Measurements from ENCODE around the gene TVP23C.

The TVP23C gene

DNA sequence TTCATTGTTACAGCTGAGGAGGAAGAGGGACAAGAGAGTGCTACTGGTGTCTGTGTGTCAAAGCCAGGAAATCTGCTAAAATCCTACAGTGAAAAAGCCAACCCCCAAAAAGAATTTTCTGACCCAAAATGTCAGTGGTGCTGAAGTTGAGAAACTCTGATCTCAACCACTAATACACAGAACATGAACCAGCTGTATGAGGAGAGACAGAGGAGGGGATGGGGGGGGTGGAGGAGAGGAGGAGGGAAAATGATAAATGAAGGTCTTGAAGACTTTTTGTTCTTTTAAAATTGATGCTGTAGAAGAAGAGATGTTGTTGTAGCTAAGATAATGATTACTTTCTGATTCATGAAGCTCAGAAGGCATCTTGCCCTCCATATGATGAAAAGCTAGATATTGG is 68.5 kb downstream of the TVP23C start:
- DNase-seq: no peak

DNA sequence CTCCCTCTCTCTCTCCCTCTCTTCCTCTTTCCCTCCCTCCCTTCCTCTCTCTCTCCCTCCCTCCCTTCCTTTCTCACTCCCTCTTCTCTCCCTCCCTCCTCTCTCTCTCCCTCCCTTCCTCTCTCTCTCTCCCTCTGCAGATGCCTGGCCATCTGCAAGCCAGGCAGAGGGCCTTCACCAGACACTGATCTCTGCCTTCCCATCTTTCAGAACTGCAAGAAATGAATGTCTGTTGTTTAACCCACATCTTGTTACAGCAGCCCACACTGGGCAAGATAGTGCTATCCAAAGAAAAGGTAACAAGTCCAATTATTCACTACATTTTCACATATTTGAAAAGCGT is 69.6 kb downstream of the TVP23C start:
- DNase-seq: no peak

DNA sequence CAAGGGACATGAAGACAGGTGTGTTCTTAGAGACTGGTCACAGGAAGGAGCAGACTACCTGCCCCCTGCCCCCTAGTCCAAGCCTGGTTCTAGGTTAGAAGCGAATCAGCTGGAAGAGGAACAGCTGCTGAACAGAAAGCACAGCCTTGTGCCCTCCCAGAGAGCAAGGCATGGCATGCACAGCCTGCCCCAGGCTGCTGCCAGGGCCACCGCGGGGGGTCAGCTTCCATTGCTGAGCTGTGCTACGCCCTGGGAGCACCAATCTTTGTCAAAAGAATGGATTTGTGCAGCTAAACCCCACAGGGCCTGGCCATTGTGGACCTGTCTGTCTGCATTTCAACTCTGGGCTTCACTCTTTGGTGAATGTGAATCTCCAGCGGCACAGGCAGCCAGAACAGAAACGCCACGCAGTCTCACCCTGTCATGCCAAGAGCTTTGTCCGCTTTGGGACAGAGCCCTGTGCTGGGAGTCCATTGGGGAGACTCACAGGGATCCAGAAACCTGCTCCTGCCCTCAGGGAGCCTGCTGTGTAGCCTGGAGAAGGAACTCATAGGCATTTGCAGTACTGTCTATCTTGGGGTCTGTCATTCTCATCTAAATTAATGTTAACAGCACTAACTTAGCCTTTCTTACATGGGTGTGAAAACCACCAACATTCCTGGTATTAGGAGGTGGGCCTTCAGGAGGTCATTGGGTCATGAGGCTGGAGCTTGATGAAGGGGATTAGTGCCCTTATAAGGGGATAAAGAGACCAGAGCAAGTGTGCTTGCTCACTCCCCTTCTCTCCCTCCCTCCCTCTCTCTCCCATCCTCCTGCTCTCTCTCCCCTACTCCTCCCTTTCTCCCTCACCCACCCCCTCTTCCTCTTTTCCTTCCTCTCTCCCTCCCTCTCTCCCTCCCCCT is 70.2 kb downstream of the TVP23C start:
- no peak for DNase-seq

DNA sequence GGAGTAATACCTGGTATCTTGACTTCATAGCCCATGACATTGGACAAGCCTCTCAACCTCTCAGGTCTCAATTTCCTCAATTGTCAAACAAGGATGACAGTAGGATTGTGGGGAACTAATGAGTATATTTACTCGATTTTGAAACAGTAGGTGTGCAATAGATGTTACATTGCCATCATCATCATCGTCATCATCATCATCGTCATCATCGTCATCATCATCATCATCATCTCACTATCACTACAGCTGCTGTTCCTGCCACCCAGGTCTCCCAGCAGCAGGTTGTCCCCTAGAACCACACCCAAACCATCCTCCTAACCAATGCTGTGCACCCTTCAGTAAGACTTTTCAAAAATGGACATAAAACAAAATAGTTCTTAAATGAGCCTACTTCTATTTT is 71.1 kb downstream of the TVP23C start:
- DNase-seq: no peak

DNA sequence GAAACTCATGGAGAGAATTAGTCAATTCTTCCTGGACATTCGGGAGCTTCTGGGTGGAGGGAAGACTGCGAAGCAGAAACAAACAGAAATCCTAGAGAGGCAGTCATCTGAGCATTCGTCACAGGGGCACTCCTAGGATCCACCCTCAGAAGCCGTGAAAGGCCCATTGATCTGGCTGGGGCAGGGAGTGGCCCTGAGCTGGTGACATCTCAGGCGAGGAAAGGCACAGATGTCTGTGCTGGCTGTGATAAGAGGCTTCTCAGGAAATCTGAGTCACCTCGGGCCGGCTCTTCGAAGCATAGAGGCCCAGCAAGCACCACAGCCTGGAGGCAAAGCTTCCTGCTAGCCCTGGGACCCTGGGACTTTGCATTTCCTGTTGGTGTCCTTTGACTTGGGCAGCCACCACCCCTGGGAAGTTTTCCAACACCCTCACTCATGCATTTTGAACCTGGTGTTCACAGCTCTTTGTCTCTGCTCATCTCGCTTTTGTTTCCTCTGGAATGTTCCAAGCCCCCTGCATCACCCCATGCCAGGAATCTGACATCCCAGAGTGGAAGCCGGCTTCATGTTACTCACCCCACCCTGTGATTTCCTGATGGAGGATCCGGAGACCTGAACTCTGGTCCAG is 72.5 kb downstream of the TVP23C start:
- DNase-seq: no peak

DNA sequence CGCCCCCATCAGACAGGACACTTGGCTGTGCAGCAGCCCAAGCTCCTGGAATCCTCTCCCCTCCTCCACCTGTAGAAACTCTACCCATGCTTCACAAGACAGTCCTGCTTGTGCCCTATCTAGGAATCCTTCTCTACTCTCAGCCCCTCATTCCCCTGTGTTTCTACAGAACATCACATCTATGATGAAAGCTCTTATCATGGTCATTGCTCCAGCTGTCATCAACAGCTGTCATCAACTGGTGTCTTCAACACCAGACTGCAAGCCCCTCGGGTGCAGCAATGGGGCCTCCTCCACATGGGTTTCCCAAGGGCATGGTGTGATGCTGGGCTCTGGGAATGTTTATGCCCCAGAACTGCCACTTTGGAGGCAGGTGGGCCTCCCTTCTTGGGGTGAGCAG is 74.7 kb downstream of the TVP23C start:
- no peak for DNase-seq

DNA sequence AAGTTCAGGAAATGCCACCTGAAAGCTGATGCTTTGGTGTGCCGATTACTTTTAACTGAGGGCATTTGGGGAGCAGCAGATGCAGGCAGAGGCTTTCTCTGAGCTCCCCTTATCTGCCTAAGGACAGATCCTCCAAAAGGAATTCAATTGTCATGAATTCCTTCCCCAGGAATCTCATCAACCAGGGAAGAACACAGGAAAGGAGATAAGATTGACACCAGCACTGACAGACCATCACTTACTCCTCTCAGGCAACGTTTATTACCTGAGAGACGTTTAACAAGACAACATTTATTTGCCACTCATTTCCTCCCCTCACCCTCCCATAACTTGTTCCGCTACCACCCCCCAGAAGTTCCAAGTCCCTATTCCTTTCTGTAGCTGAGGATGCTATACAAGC is 78.2 kb downstream of the TVP23C start:
- DNase-seq: no peak

DNA sequence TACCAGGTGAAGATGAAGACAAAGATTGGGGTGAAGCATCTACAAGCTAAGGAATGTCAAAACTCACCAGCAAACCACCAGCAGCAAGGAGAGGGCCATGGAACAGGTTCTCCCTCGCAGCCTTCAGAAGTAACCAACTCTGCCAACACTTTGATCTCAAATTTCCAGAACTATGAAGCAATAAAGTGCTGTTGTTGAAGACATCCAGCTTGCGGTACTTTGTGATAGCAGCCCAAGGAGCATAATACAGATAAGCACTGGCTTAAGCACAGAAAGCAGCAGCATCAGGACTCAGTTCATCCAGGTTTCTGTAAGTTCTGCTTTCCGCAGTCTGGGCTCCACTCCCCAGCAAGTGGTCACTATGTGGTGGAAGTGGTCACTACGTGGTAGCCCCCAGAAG is 79.9 kb downstream of the TVP23C start:
- DNase-seq: no peak

DNA sequence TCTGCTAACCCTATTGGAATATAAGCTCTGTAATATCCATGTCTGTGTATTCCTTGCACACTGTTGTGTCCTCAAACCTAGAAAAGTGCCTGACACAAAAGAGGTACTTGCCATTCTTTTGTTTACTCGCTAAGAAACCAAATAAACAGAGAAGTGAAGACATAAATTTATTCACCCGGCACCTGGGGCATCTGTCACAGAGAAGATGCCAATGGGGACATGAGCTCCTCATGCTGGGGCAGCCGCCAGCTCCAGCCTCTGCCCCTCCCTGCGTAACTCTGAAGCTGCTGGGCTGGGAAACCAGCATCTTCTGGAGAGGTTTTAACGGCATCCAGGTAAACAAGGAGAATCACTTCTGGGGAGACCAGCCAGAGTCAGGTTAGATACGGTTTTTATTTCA is 80.8 kb downstream of the TVP23C start:
- no peak for DNase-seq

DNA sequence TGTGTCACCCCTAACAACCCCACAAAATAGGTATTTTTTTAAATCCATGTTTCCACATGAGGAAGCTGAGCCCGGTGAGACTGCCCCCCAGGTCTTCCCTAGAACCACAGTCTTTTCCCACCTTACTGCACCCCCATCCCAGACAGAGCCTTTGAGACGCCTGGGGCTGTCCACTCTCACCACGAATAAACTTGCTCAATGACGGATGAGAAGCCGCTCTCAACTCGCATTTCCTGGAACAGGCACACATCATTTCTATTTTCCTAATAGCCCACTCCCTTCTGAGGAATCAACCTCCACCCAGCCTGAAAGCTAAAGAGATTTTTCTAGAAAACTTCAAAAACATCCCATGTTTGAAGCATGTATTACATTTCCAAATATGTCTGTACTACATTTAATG is 81.8 kb downstream of the TVP23C start:
- no peak for DNase-seq

DNA sequence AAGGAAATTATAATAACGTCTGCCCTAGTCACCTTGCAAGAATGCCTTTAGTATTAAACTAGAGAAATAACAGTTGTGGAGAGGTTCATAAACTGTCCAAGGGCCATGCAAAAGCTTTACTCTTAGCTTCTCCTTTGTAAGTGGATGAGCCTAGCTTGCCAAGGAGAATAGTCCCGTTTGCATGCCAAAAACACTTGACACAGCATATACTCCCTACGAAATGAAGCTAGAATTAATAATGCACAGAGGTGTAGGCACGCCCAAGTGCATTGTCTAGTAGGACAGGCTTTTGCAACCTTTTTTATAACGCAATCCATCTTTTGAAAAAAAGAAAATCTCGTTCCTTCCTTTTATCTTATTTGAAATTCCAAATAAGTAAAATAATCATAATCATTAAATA is 83.1 kb downstream of the TVP23C start:
- no peak for DNase-seq

DNA sequence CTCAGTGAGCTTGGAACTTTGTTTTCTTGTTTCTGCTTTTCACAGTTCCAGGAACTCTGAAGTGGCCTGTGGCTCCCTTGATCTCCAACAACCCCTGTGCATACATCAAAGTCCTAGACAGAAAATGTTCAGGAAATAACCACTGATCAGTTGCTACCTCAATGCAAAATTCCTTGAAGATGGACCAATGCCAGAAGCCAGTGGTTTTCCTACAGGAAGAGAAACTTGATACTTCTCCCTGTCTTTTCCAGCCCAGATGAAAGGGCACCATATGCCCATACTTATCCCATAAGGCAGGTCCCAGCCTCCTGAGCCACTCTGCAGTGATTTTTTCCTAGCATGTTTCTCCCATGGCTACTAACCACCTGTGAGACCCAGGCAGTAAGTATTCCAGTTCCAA is 83.6 kb downstream of the TVP23C start:
- no peak for DNase-seq

DNA sequence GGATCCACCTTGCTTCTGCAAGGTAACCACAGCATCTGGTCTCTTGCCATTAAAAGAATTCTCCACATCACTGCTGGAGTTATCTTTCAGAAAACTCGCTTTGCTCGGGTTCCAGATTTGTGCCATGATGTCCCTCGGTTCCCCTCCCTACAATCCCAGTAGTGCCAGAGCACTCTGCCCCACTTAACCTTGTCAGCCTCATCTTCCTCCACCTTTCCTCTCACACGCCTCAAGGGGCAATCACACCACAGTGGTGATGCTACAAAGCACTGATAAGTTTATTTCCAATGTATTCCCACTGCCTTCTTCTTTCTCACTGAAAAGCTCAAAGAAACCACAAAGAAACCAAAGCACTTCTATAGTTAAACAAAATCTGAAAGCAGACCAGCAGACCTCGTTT is 84.4 kb downstream of the TVP23C start:
- DNase-seq: no peak

DNA sequence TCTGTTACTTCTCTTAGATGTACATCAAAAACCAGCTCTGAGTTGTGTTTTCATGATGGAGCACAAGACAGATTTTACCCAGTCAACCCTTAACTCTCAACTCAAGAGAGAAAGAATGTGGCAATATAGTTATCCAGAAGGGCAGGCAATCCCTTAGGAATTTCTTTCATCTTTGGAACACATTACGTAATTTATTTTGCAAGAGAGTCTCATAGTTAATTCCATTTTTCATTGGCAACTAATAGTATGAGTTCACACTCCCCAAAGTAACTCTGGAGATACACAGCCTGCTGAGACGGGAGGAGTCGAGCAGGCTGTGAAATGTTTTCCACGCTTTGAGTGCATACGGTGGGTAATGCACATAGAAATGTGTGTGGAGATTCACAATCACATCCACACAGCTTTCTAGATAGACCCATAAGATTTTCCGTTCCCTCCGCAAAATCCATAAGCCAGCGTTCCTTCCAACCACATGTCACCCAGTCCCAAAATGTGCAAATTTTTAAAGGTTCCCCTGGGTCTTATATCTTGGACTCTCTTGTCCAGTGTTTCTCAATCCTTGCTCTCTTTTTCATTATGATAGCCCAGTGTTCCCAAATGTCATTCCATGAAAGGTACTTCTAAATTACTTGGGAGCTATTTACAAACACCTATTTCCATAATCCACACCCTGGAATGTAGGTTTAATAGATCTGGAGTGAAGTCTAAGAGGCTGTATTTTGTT is 87.5 kb downstream of the TVP23C start:
- no peak for DNase-seq

DNA sequence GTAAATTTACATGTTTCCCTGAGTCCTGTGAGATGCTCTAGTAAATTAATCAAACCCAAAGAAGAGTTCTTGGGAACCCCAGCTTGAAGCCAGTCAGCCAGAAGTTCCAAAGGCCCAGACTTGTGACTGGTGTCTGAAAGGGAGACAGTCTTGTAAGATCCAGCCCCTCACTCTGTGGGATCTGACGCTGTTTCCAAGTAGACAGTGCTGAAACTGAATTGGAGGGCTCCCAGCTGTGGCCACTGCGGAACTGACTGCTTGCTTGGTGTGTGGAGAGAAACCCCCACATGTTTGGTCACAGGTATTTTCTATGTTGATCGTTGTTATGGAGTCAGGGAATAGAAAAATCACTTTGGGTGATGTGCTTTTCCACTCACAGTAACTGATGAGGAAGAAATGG is 90.4 kb downstream of the TVP23C start:
- DNase-seq: no peak

DNA sequence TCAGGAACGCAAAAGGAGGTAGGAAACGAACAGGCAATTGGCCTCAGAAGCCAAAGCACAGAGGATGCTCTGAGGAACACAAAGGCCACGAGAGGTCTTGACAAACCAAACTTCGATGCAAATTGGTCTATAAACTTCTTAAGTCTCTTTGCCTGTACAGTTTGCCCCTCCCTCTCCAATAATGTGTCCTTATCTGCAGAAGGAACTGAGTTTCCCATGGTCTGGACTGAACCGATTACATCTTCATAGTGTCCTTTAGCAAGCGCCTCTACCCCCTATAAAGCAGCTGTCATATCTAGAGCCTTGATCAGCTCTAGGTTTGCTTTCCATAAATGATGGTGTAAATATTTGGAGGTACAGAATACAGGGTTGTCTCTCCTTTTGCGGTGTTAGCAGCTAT is 92.7 kb downstream of the TVP23C start:
- DNase-seq: no peak

DNA sequence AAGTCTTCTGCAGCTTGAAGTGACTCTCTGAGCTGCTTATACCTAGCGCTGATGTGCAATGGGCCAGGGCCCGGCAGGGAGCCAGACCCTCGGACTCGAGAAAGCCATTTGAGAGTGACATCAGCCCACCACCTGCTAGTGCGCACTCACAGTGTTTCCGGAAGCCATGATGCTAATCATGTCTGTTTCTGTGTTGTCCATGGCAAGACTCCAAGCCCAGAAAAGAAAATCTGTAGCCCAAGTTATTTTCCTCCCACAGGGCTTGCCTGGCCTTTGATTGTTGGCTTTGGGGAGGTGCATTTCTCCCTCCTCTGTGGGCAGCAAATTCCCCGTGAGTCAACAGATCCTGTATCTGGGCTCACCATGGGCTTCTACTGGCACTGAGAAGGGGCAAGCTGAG is 94.0 kb downstream of the TVP23C start:
- no peak for DNase-seq

DNA sequence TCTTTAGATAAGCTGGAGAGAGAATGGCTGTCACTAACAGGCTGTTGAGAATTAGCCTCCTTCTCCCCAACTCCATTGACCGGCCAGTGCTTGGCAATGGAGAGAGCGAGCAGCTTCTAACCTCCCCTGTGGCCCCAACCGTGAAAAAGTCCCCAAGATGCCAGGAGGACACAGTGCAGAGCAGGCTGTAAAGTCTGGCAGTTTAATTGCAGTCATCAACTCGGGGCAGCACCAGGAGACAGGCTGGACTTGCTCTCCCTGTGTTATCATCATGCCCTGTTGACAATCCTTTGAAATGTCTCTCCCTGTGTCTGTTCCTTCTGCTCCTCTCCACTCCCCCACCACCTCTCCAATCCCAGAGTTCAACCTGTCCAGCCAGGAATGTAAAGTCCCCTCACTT is 95.2 kb downstream of the TVP23C start:
- DNase-seq: no peak

DNA sequence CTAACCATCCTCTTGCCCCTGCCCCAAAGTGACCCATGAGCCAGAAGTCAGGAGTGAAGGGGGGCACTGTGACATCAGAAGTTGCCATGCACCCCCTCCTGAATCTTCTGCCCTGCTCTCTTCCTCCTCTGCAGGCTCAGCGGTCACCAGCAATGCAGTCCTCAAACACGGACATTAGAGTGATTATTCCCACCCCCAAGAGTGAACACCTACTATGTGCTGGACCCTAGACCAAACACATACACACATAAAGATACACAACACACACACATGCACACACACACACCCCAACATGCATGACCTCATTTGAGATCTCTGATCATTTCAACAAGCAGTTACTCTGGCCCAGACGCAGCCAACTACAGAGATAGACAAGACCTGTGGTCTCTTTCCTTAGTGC is 95.7 kb downstream of the TVP23C start, which contains the start of gene CDRT4:
Gene CDRT4, minus strand, starts transcription at position 30 of the 400 bp plus-strand sequence. CDS start 27,383 bp downstream, outside the sequence.
- no peak for DNase-seq

DNA sequence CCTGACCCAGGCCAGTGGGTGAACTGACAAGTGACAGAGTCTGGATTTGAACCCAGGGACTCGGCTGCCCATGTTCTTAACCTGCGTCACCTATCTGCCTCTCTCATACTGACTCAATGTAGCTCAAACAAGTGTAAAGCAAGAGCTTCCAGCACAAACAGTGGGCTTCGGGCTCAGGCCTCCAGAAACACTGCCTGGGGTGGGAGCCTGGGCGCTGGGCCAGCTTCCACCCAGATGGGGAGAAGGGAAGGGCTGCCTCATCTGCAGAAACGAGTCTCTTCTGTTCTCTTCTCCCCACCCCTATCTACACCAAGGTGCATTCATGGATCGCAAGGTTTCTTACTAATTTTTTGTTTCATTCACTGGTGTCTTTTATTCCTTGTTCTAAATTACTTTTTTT is 97.2 kb downstream of the TVP23C start:
- no peak for DNase-seq

DNA sequence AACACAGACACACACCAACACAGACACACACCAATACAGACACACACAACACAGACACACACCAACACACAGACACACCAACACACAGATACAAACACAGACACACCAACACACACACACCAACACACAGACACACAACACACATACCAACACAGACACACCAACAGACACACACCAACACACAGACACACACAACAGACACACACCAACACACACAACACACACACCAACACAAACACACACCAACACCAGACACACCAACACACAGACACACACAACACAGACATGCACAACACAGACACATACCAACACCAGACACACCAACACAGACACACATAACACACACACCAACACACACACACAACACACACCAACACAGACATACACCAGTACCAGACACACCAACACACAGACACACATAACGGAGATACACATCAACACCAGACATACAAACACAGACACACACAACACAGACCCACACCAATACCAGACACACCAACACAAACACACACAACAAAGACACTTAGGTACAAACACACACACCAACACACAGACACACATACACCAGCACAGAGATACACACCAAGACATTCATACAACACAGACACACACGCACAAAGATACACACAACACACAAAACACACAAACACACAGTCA is 98.1 kb downstream of the TVP23C start:
- DNase-seq: no peak

DNA sequence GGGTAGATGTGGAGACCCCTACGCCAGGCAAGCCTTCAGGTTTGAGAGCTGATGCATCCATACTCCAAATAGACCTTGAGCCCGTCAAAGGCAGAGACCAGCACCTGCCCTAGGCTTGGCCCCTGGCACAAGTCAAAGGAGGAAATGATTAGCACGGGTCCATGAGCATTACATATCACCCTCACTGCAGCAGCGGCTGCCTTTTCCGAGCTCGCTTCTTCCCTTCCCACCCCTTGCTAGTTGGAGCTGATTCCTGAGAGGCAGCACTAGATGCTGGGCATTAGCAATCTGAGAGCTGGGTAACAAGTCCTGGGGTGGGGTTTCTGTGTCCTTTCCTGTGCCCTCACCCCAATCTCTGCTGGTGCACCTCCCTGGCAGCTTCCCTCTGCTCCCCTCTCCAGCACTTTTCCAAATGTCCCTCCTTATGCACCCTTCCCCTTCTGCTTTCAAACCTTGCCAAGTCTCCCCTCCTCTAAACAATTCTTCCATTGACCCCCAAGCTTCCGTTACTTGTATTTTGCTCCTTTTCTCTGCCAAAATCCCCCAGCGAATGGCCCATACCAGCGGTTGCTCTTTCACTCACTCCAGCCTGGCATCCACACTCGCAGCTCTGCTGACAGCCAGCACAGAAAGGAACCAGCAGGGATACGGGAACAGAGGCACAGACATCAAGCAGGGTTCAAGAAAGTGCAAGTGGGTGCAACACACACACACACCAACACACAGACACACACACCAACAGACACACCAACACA is 98.9 kb downstream of the TVP23C start:
- no peak for DNase-seq
